Thyroid gland (tissue), 4 donors: ENCODE measurements around the gene PRELP.

Experiments used
- CTCF ChIP-seq, 6 experiments: fragments of 200-600 bp in 3 of 6; fragments of 450-650 bp in 3 of 6; sonication (generic) in 3 of 6; IDR thresholded peaks; one replicate each; pipeline ENCODE4 v1.5.1; 2016 to 2019; ENCODE audit warnings: antibody characterized with exemption in 6 of 6, mild to moderate bottlenecking in 2 of 6, inconsistent platforms in 1 of 6, moderate library complexity in 1 of 6
- POLR2A ChIP-seq, 2 donors: fragments of 450-650 bp; IDR thresholded peaks; one replicate each; pipeline ENCODE4 v1.6.1; 2017; ENCODE audit warnings: antibody characterized with exemption in 2 of 2, mild to moderate bottlenecking in 2 of 2, moderate library complexity in 1 of 2

DNA sequence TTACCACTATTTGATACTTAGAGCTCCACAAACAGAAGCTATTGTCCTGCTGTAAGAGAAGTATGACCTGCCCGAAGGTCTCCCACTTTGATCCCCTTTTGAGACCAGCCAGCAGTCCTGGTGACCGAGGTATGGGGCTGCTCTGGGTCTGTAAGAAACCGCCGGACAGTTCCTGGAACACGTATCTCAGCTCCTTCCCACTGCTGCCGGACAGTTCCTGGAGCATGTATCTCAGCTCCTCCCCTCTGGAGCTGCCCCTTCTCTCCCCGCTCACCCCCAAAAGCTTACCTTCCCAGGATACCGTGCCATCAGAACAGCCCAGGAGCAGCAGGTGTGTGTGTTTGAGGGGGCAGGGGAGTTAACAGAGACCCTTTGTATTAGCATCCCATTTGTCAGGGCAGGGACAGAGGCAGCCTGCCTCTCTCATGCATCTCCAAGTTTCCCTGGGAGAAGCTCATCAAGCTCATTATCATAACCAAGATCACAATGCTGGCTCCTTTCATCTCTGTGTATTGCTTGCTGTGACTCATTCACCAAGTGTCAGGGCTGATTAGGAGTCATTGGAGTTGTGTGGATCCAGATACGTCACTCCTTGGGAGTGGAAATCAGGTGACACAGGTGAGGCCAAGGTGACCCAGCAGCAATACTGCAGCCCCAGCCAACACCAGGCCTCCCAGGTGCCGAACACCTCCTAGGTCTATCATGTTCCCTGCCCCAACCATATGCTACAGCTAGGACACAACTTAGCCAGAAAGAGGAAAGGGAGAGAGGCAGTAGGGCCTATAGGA lies 43.6 kb downstream of the PRELP start:
- TF ChIP-seq CTCF (IDR thresholded peaks at IDR 0.05) (no peak), POLR2A (IDR thresholded peaks at IDR 0.05) (no peak)
